K562 (cell line): ENCODE data around the gene TCFL5. TPM values are rescaled to one million over a fixed set of nuclear protein-coding genes. Genes with fewer than 3 reads are reported as not detected.

Source experiments
- ATF3 ChIP-seq, 2 experiments: fragments of 450-650 bp in 1 of 2; sonication (generic) in 1 of 2; formaldehyde crosslinking in 1 of 2; IDR thresholded peaks in 1 of 2; conservative IDR thresholded peaks in 1 of 2; 2 replicates each; pipeline versions ENCODE4 v1.6.1 to v1.8.1; 2016 to 2023; ENCODE audit warnings: mild to moderate bottlenecking in 2 of 2, moderate library complexity in 2 of 2, inconsistent platforms in 1 of 2, missing genetic modification reagents in 1 of 2
- GABPB2 ChIP-seq: fragments of 250-450 bp; sonication (Bioruptor Pico); conservative IDR thresholded peaks from 2 replicates; pipeline ENCODE4 v1.5.1; 2021; ENCODE audit warnings: mild to moderate bottlenecking
- KLF1 ChIP-seq: fragments of 450-650 bp; IDR thresholded peaks from 2 replicates; pipeline ENCODE4 v1.6.1; 2016; ENCODE audit warnings: missing genetic modification characterization, missing compliant biosample characterization
- MTA3 ChIP-seq: fragments of 450-650 bp; formaldehyde crosslinking; IDR thresholded peaks from 2 replicates; pipeline ENCODE4 v1.6.1; 2017; ENCODE audit warnings: mild to moderate bottlenecking, borderline replicate concordance
- NUFIP1 ChIP-seq: fragments of 450-650 bp; IDR thresholded peaks from 2 replicates; pipeline ENCODE4 v1.6.1; 2018; ENCODE audit not compliant: partially characterized antibody
- PTTG1 ChIP-seq: fragments of 450-650 bp; IDR thresholded peaks from 2 replicates; pipeline ENCODE4 v1.6.1; 2016; ENCODE audit warnings: low read depth, mild to moderate bottlenecking, missing genetic modification characterization, missing compliant biosample characterization
- RBM17 ChIP-seq: fragments of 200-400 bp; formaldehyde crosslinking; IDR thresholded peaks from 2 replicates; pipeline ENCODE4 v1.6.1; 2017; ENCODE audit warnings: low read depth, mild to moderate bottlenecking, low read length, borderline replicate concordance
- SAFB2 ChIP-seq: fragments of 200-400 bp; formaldehyde crosslinking; IDR thresholded peaks from 2 replicates; pipeline ENCODE4 v1.6.1; 2018; ENCODE audit warnings: borderline replicate concordance, low read length, low read depth, moderate library complexity; ENCODE audit not compliant: severe bottlenecking
- ZNF253 ChIP-seq: fragments of 250-450 bp; sonication (Bioruptor Pico); conservative IDR thresholded peaks from 2 replicates; pipeline ENCODE4 v1.6.1; 2021; ENCODE audit warnings: mild to moderate bottlenecking
- polyA plus RNA-seq, 8 experiments: library from polyadenylated mRNA; depleted of rRNA in 4 of 8; stranded (reverse) in 5 of 8; unstranded in 3 of 8; fragments of >200 nt; fragmentation: Nextera tagmentation in 2 of 8; fragmentation: Illumina TruSeq in 1 of 8; extraction: Ambion mirVana in 2 of 8; extraction: Trizol in 1 of 8; gene quantifications; 2 replicates each; pipeline versions ENCODE4 v1.2.1 to v1.2.3, GENCODE V29; 2011 to 2014; ENCODE audit warnings: inconsistent platforms in 1 of 8, missing spikeins in 1 of 8
- total RNA-seq, 7 experiments: library from RNA; depleted of rRNA in 6 of 7; stranded (reverse); fragments of >200 nt in 6 of 7; fragmentation: Illumina TruSeq in 2 of 7; extraction: Trizol in 2 of 7; gene quantifications; 2 replicates each; pipeline versions ENCODE4 v1.2.1 to v1.2.3, GENCODE V29; 2011 to 2021; ENCODE audit warnings: low replicate concordance in 1 of 7
- TF ChIP-seq, protein P1 (sequence below): sonication (generic); formaldehyde crosslinking; IDR thresholded peaks from 2 replicates; pipeline ENCODE4 v1.8.0; 2023; ENCODE audit warnings: missing genetic modification reagents, mild to moderate bottlenecking, borderline replicate concordance
- TF ChIP-seq, protein P2 (sequence below): fragments of 450-650 bp; IDR thresholded peaks from 2 replicates; pipeline ENCODE4 v1.6.1; 2016
- TF ChIP-seq, protein P3 (sequence below): sonication (generic); formaldehyde crosslinking; IDR thresholded peaks from 2 replicates; pipeline ENCODE4 v1.8.1; 2022; ENCODE audit warnings: missing genetic modification reagents
- TF ChIP-seq, protein P4 (sequence below): sonication (generic); formaldehyde crosslinking; IDR thresholded peaks from 2 replicates; pipeline ENCODE4 v1.4.0; 2020; ENCODE audit warnings: mild to moderate bottlenecking, missing genetic modification reagents
- TF ChIP-seq, protein P5 (sequence below): fragments of 200-800 bp; sonication (Bioruptor generic); IDR thresholded peaks from 2 replicates; pipeline ENCODE4 v1.6.1; 2017; ENCODE audit warnings: missing genetic modification characterization, missing compliant biosample characterization

Gene TCFL5
- total and polyA plus RNA-seq, 9 of the 15 experiments (the other 6 are each of a cell fraction or from before 2014, with no cell fraction given), result 1.00 to 12.6 (median 9.1) TPM

DNA sequence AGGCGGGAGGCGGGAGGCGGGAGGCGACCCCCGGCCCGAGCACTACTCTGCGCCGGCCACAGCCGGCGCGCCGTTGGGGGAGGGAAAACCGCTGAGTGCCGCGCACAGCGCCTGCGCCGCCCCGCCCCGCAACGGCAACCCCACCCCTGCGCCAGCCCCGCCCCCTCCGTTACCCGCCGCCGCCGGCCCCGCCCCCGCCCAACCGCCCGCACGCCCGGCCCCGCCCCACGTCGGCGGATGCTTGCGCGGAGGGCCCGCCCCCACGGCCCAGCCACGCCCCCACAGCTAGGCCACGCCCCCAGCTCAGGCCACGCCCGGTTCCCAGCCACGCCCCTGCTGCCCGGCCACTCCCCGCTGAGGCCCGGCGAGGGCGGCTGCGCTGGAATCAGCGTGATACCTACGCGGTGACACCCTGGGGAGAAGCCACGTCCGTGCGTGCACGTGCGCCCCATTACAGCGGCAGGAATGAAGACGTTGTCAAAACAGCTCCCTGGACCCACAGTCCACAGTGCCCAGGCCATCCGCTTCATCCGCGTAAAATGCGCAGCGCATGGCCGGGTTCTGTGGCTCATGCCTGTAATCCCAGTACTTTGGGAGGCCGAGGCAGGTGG, at the start of gene TCFL5 (continued):
- TF ChIP-seq, protein P1, sequence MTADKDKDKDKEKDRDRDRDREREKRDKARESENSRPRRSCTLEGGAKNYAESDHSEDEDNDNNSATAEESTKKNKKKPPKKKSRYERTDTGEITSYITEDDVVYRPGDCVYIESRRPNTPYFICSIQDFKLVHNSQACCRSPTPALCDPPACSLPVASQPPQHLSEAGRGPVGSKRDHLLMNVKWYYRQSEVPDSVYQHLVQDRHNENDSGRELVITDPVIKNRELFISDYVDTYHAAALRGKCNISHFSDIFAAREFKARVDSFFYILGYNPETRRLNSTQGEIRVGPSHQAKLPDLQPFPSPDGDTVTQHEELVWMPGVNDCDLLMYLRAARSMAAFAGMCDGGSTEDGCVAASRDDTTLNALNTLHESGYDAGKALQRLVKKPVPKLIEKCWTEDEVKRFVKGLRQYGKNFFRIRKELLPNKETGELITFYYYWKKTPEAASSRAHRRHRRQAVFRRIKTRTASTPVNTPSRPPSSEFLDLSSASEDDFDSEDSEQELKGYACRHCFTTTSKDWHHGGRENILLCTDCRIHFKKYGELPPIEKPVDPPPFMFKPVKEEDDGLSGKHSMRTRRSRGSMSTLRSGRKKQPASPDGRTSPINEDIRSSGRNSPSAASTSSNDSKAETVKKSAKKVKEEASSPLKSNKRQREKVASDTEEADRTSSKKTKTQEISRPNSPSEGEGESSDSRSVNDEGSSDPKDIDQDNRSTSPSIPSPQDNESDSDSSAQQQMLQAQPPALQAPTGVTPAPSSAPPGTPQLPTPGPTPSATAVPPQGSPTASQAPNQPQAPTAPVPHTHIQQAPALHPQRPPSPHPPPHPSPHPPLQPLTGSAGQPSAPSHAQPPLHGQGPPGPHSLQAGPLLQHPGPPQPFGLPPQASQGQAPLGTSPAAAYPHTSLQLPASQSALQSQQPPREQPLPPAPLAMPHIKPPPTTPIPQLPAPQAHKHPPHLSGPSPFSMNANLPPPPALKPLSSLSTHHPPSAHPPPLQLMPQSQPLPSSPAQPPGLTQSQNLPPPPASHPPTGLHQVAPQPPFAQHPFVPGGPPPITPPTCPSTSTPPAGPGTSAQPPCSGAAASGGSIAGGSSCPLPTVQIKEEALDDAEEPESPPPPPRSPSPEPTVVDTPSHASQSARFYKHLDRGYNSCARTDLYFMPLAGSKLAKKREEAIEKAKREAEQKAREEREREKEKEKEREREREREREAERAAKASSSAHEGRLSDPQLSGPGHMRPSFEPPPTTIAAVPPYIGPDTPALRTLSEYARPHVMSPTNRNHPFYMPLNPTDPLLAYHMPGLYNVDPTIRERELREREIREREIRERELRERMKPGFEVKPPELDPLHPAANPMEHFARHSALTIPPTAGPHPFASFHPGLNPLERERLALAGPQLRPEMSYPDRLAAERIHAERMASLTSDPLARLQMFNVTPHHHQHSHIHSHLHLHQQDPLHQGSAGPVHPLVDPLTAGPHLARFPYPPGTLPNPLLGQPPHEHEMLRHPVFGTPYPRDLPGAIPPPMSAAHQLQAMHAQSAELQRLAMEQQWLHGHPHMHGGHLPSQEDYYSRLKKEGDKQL (CRISPR knock-in tag), result no peak
- TF ChIP-seq, protein P2, sequence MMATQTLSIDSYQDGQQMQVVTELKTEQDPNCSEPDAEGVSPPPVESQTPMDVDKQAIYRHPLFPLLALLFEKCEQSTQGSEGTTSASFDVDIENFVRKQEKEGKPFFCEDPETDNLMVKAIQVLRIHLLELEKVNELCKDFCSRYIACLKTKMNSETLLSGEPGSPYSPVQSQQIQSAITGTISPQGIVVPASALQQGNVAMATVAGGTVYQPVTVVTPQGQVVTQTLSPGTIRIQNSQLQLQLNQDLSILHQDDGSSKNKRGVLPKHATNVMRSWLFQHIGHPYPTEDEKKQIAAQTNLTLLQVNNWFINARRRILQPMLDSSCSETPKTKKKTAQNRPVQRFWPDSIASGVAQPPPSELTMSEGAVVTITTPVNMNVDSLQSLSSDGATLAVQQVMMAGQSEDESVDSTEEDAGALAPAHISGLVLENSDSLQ, result peak; percentile 65
- no peak for TF ChIP-seq SAFB2
- TF ChIP-seq, protein P3, sequence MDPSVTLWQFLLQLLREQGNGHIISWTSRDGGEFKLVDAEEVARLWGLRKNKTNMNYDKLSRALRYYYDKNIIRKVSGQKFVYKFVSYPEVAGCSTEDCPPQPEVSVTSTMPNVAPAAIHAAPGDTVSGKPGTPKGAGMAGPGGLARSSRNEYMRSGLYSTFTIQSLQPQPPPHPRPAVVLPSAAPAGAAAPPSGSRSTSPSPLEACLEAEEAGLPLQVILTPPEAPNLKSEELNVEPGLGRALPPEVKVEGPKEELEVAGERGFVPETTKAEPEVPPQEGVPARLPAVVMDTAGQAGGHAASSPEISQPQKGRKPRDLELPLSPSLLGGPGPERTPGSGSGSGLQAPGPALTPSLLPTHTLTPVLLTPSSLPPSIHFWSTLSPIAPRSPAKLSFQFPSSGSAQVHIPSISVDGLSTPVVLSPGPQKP (CRISPR knock-in tag), result no peak
- TF ChIP-seq, protein P4, sequence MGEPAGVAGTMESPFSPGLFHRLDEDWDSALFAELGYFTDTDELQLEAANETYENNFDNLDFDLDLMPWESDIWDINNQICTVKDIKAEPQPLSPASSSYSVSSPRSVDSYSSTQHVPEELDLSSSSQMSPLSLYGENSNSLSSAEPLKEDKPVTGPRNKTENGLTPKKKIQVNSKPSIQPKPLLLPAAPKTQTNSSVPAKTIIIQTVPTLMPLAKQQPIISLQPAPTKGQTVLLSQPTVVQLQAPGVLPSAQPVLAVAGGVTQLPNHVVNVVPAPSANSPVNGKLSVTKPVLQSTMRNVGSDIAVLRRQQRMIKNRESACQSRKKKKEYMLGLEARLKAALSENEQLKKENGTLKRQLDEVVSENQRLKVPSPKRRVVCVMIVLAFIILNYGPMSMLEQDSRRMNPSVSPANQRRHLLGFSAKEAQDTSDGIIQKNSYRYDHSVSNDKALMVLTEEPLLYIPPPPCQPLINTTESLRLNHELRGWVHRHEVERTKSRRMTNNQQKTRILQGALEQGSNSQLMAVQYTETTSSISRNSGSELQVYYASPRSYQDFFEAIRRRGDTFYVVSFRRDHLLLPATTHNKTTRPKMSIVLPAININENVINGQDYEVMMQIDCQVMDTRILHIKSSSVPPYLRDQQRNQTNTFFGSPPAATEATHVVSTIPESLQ (CRISPR knock-in tag), result no peak
- no peak for TF ChIP-seq KLF1
- TF ChIP-seq MTA3, result peak; percentile 64; the same call in 1 of the 2 replicates
- no peak for TF ChIP-seq ZNF253 (CRISPR knock-in tag)
- TF ChIP-seq GABPB2 (CRISPR knock-in tag), result no peak
- no peak for TF ChIP-seq PTTG1 (tag)
- TF ChIP-seq NUFIP1, result no peak
- TF ChIP-seq RBM17, result no peak
- TF ChIP-seq, protein P5, sequence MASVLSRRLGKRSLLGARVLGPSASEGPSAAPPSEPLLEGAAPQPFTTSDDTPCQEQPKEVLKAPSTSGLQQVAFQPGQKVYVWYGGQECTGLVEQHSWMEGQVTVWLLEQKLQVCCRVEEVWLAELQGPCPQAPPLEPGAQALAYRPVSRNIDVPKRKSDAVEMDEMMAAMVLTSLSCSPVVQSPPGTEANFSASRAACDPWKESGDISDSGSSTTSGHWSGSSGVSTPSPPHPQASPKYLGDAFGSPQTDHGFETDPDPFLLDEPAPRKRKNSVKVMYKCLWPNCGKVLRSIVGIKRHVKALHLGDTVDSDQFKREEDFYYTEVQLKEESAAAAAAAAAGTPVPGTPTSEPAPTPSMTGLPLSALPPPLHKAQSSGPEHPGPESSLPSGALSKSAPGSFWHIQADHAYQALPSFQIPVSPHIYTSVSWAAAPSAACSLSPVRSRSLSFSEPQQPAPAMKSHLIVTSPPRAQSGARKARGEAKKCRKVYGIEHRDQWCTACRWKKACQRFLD (CRISPR knock-in tag), result peak; percentile 78; the same call in 1 of the 2 replicates
- no peak for TF ChIP-seq ATF3 (IDR thresholded peaks at IDR 0.05)
- 0 out of 2 replicates have a peak, but pooled peaks have one; percentile 57 for TF ChIP-seq ATF3 (CRISPR knock-in tag; conservative IDR thresholded peaks at IDR 0.05)
